PC-9 (cell line): ENCODE measurements around the gene GUCY2D. TPM values are rescaled to one million over a fixed set of nuclear protein-coding genes. Genes with fewer than 3 reads are reported as not detected.

ENCODE experiments used
- BruUV-seq: library from RNA; stranded (reverse); fragments of 400-500 nt; replicated peaks from 2 replicates; lab custom pipeline; 2021; lab: Mats Ljungman, UMichigan
- CTCF ChIA-PET: fragments of 300-600 bp; sonication (Branson Sonifier 250); formaldehyde crosslinking; loops from one replicate; lab custom pipeline; 2022; ENCODE audit warnings: antibody characterized with exemption; lab: Charles Lee
- POLR2A ChIA-PET: fragments of 300-600 bp; sonication (Branson Sonifier 250); formaldehyde crosslinking; loops from one replicate; lab custom pipeline; 2022; ENCODE audit warnings: antibody characterized with exemption; ENCODE audit not compliant: unreplicated experiment; lab: Charles Lee
- DNase-seq, 2 experiments: peaks; one replicate each; pipeline versions ENCODE4 v3.0.0 to v3.0.0-alpha.2; 2015 to 2022; ENCODE audit warnings: mixed read lengths in 1 of 2
- H2AFZ ChIP-seq: fragments of 200-600 bp; sonication (generic); 2 replicates; pipeline ENCODE4 v1.8.1; 2017; ENCODE audit warnings: antibody characterized with exemption
- H3F3A ChIP-seq: fragments of 200-600 bp; sonication (generic); 2 replicates; pipeline ENCODE4 v1.8.1; 2017; ENCODE audit warnings: antibody characterized with exemption, mild to moderate bottlenecking, low read depth; ENCODE audit not compliant: insufficient read depth
- H3K27ac ChIP-seq: fragments of 200-600 bp; sonication (generic); 2 replicates; pipeline ENCODE4 v1.6.1; 2016; ENCODE audit warnings: mixed run types
- H3K27me3 ChIP-seq: fragments of 200-600 bp; sonication (generic); 2 replicates; pipeline ENCODE4 v1.6.1; 2016; ENCODE audit warnings: low read depth, mixed run types; ENCODE audit not compliant: insufficient read depth
- H3K36me3 ChIP-seq: fragments of 200-600 bp; sonication (generic); 2 replicates; pipeline ENCODE4 v1.6.1; 2016; ENCODE audit warnings: low read depth, mixed run types
- H3K4me1 ChIP-seq: fragments of 200-600 bp; sonication (generic); replicated peaks from 2 replicates; pipeline ENCODE4 v1.6.1; 2016; ENCODE audit warnings: mixed run types; ENCODE audit not compliant: insufficient read depth
- H3K4me2 ChIP-seq: fragments of 200-600 bp; sonication (generic); 2 replicates; pipeline ENCODE4 v1.6.1; 2017; ENCODE audit warnings: mixed run types
- H3K4me3 ChIP-seq: fragments of 200-600 bp; sonication (generic); 2 replicates; pipeline ENCODE4 v1.6.1; 2016; ENCODE audit warnings: mixed run types
- H3K79me2 ChIP-seq: fragments of 200-600 bp; sonication (generic); 2 replicates; pipeline ENCODE4 v1.6.1; 2017; ENCODE audit warnings: low read depth, mixed run types
- H3K9me2 ChIP-seq: fragments of 200-600 bp; sonication (generic); 2 replicates; pipeline ENCODE4 v1.8.1; 2017; ENCODE audit warnings: mild to moderate bottlenecking; ENCODE audit not compliant: insufficient read depth
- H3K9me3 ChIP-seq: fragments of 200-600 bp; sonication (generic); 2 replicates; pipeline ENCODE4 v1.8.1; 2016; ENCODE audit warnings: low read depth; ENCODE audit not compliant: insufficient read depth
- H4K20me1 ChIP-seq: fragments of 200-600 bp; sonication (generic); 2 replicates; pipeline ENCODE4 v1.8.1; 2017; ENCODE audit not compliant: insufficient read depth
- CTCF ChIP-seq: fragments of 200-600 bp; sonication (generic); conservative IDR thresholded peaks from 2 replicates; pipeline ENCODE4 v1.6.1; 2017; ENCODE audit warnings: mixed run types, antibody characterized with exemption, mild to moderate bottlenecking, moderate library complexity
- EZH2 ChIP-seq: fragments of 200-600 bp; sonication (generic); IDR thresholded peaks from 2 replicates; pipeline ENCODE4 v1.8.0; 2017; ENCODE audit warnings: antibody characterized with exemption, low read depth
- intact Hi-C: fragments of 100-400 bp; cut with micrococcal nuclease; formaldehyde crosslinking; loops from one replicate; pipeline ENCODE4 v1.10.0; 2022; ENCODE audit not compliant: unreplicated experiment
- total RNA-seq: library from RNA; stranded (reverse); gene quantifications from 2 replicates; pipeline ENCODE4 v1.2.3, GENCODE V29; 2021

The GUCY2D gene
- total RNA-seq, 1 experiment from 2014 or later = 0.79 TPM

GRCh38 chr17:8062435-8062806 is 60.0 kb downstream of the GUCY2D start:
- H3K27me3 ChIP-seq = peaks cover 13% of the 10 kb centered on the region
- intact Hi-C loops = loop anchor here (5.0 to 10.0 kb wide), 4 partner anchors 240 to 1462 kb away; partner anchors contain the start of gene RPL26
- H3K4me3 ChIP-seq = no peak overlapping the region
- BruUV-seq = no TSS peak
- POLR2A ChIA-PET = no interaction called here
- no peaks in the 10 kb centered on the region for H4K20me1 ChIP-seq
- no peaks in the 10 kb centered on the region for H3K9me3 ChIP-seq
- H3K36me3 ChIP-seq = no peaks in the 10 kb centered on the region
- CTCF ChIA-PET = interaction anchor here (0.6 kb wide), 1 partner anchor 655 kb away, joined by 14 read pairs; no protein-coding TSS in a partner anchor
- no peaks in the 10 kb centered on the region for H3K79me2 ChIP-seq
- H3K9me2 ChIP-seq = no peaks in the 10 kb centered on the region
- no peak for DNase-seq
- H3K27ac ChIP-seq = no peak overlapping the region
- peaks cover 5% of the 10 kb centered on the region for H3K4me1 ChIP-seq
- TF ChIP-seq CTCF = no peak
- no peak for TF ChIP-seq EZH2
- H2AFZ ChIP-seq = no peak overlapping the region
- no peaks in the 10 kb centered on the region for H3F3A ChIP-seq
- no peak overlapping the region for H3K4me2 ChIP-seq

- no peaks in the 10 kb centered on the region for H4K20me1 ChIP-seq
- no peak overlapping the region for H3K27ac ChIP-seq
- H3K4me1 ChIP-seq = peaks cover 3% of the 10 kb centered on the region
- no peak for DNase-seq
- H3K9me2 ChIP-seq = no peaks in the 10 kb centered on the region
- BruUV-seq = no TSS peak
- no peak overlapping the region for H3K4me2 ChIP-seq
- TF ChIP-seq CTCF = no peak
- no peaks in the 10 kb centered on the region for H3K79me2 ChIP-seq
- H3K36me3 ChIP-seq = no peaks in the 10 kb centered on the region
- no peak overlapping the region for H3K4me3 ChIP-seq
- no peak overlapping the region for H2AFZ ChIP-seq
- H3K9me3 ChIP-seq = no peaks in the 10 kb centered on the region
- ChIA-PET CTCF (interaction anchor here (0.5 to 0.6 kb wide), 2 partner anchors 655 to 829 kb away, joined by 4 to 14 read pairs; no protein-coding TSS in a partner anchor), POLR2A (no interaction called here)
- intact Hi-C loops = loop anchor here (5.0 to 10.0 kb wide), 4 partner anchors 239 to 1462 kb away; partner anchors contain the start of gene RPL26
- no peaks in the 10 kb centered on the region for H3F3A ChIP-seq
- peaks cover 13% of the 10 kb centered on the region for H3K27me3 ChIP-seq
These were observed 60.5 kb downstream of the GUCY2D start for GRCh38 chr17:8062807-8063483.

GRCh38 chr17:8063761-8064534 is 61.5 kb downstream of the GUCY2D start:
- Histone ChIP-seq H3K4me2 (no peak overlapping the region), H3K36me3 (no peaks in the 10 kb centered on the region), H3F3A (no peaks in the 10 kb centered on the region), H2AFZ (no peak overlapping the region), H3K4me1 (no peaks in the 10 kb centered on the region), H3K9me2 (no peaks in the 10 kb centered on the region), H3K27ac (no peak overlapping the region), H3K27me3 (0 out of 2 replicates have a peak, but pooled peaks cover 13% of the 10 kb centered on the region), H4K20me1 (no peaks in the 10 kb centered on the region), H3K79me2 (no peaks in the 10 kb centered on the region), H3K9me3 (no peaks in the 10 kb centered on the region), H3K4me3 (no peak overlapping the region)
- POLR2A ChIA-PET = no interaction called here
- DNase-seq = no peak
- TF ChIP-seq CTCF (no peak), EZH2 (no peak)
- CTCF ChIA-PET = no interaction called here
- BruUV-seq = no TSS peak
- intact Hi-C loops = loop anchor here (5.0 to 10.0 kb wide), 4 partner anchors 238 to 1461 kb away; partner anchors contain the start of gene RPL26
